Astrocyte (in vitro differentiated cells and primary cell): Measurements from ENCODE around the gene CSMD2. TPM values are rescaled to one million over a fixed set of nuclear protein-coding genes. Genes with fewer than 3 reads are reported as not detected.

Source experiments
- DNase-seq: peaks from one replicate; pipeline ENCODE4 v3.0.0-alpha.2; 2010; ENCODE audit warnings: low read depth
- FAIRE-seq: peaks from 2 replicates; lab custom pipeline; 2011; peaks lifted over from hg19 to GRCh38; lab: Jason Lieb, UNC
- H2AFZ ChIP-seq: 2 replicates; pipeline ENCODE4 v1.6.0; 2012; ENCODE audit warnings: low read depth, low read length, inconsistent platforms
- H3K27ac ChIP-seq: 2 replicates; pipeline ENCODE4 v1.5.1; 2011; ENCODE audit warnings: low read depth, low read length, inconsistent platforms
- H3K27me3 ChIP-seq: 2 replicates; pipeline ENCODE4 v1.6.0; 2011; ENCODE audit warnings: low read length, inconsistent platforms; ENCODE audit not compliant: insufficient read depth
- H3K36me3 ChIP-seq: 2 replicates; pipeline ENCODE4 v1.5.1; 2011; ENCODE audit warnings: low read length, inconsistent platforms; ENCODE audit not compliant: insufficient read depth
- H3K4me1 ChIP-seq: 2 replicates; pipeline ENCODE4 v1.5.1; 2011; ENCODE audit warnings: low read length, inconsistent platforms; ENCODE audit not compliant: insufficient read depth
- H3K4me2 ChIP-seq: 2 replicates; pipeline ENCODE4 v1.6.0; 2012; ENCODE audit warnings: low read length, inconsistent platforms
- H3K4me3 ChIP-seq: 2 replicates; pipeline ENCODE4 v1.5.1; 2011; ENCODE audit warnings: low read depth, mild to moderate bottlenecking, low read length, inconsistent platforms; ENCODE audit not compliant: insufficient read depth
- H3K79me2 ChIP-seq: 2 replicates; pipeline ENCODE4 v1.6.0; 2012; ENCODE audit warnings: mild to moderate bottlenecking, low read length, inconsistent platforms; ENCODE audit not compliant: insufficient read depth
- H3K9ac ChIP-seq: 2 replicates; pipeline ENCODE4 v1.6.0; 2012; ENCODE audit warnings: mild to moderate bottlenecking, low read length, inconsistent platforms
- H3K9me3 ChIP-seq: 2 replicates; pipeline ENCODE4 v1.5.1; 2012; ENCODE audit warnings: low read depth, mild to moderate bottlenecking, low read length, inconsistent platforms; ENCODE audit not compliant: insufficient read depth
- H4K20me1 ChIP-seq: 2 replicates; pipeline ENCODE4 v1.6.0; 2012; ENCODE audit warnings: low read length, inconsistent platforms; ENCODE audit not compliant: insufficient read depth
- H3K27ac Mint-ChIP-seq: one replicate; pipeline ENCODE4 v1.8.0; 2021; ENCODE audit warnings: mild to moderate bottlenecking, mixed read lengths; ENCODE audit not compliant: unreplicated experiment
- H3K27me3 Mint-ChIP-seq: one replicate; pipeline ENCODE4 v1.8.0; 2021; ENCODE audit warnings: low read depth, mixed read lengths; ENCODE audit not compliant: unreplicated experiment
- H3K36me3 Mint-ChIP-seq: one replicate; pipeline ENCODE4 v1.8.0; 2021; ENCODE audit warnings: low read depth, mixed read lengths; ENCODE audit not compliant: unreplicated experiment
- H3K4me1 Mint-ChIP-seq: one replicate; pipeline ENCODE4 v1.8.0; 2021; ENCODE audit warnings: low read depth, mixed read lengths; ENCODE audit not compliant: unreplicated experiment
- H3K4me3 Mint-ChIP-seq: one replicate; pipeline ENCODE4 v1.8.0; 2021; ENCODE audit warnings: mild to moderate bottlenecking, moderate library complexity, mixed read lengths; ENCODE audit not compliant: unreplicated experiment
- H3K9me3 Mint-ChIP-seq: one replicate; pipeline ENCODE4 v1.8.0; 2021; ENCODE audit warnings: mild to moderate bottlenecking, mixed read lengths; ENCODE audit not compliant: unreplicated experiment
- CTCF ChIP-seq: IDR thresholded peaks from 2 replicates; pipeline ENCODE4 v1.5.1; 2011; ENCODE audit warnings: low read depth, mild to moderate bottlenecking, inconsistent platforms, low read length, moderate library complexity; ENCODE audit not compliant: insufficient read depth
- EZH2 ChIP-seq: IDR thresholded peaks from 2 replicates; pipeline ENCODE4 v1.6.1; 2012; ENCODE audit warnings: mild to moderate bottlenecking, low read length, inconsistent platforms; ENCODE audit not compliant: insufficient read depth
- total RNA-seq: library from RNA; stranded (reverse); gene quantifications from 2 replicates; pipeline ENCODE4 v1.2.1, GENCODE V29; 2021

The CSMD2 gene
- total RNA-seq, 1 donor from 2014 or later: 11.1 TPM

DNA sequence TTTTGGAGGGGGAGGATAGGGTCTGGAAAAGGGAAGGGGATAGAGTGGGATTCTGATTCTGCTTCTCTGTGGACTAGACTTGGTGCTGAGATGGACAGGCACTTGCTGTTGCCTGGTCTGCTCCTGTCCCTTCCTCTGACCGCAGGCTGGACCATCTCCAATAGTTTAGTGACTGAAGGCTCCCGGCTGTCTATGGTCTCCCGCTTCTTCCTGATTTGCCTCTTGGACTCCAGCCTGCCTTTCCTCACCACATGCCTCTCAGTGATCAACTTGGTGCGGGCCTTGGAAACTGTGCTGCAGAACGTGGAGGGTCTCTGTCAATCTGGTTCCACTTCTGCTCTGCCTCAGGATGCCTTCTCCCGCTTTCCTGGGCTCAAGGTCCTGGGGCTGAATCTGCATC lies 698.9 kb downstream of the CSMD2 start:
- Histone ChIP-seq H3K4me2 (no peak overlapping the region), H3K36me3 (no peaks in the 10 kb centered on the region), H3K9ac (no peak overlapping the region), H3K27ac (no peak overlapping the region), H4K20me1 (no peaks in the 10 kb centered on the region), H2AFZ (no peak overlapping the region), H3K4me3 (no peak overlapping the region), H3K4me1 (peaks cover 24% of the 10 kb centered on the region), H3K27me3 (no peaks in the 10 kb centered on the region), H3K79me2 (no peaks in the 10 kb centered on the region), H3K9me3 (no peaks in the 10 kb centered on the region)
- DNase-seq (no peak), FAIRE-seq (no peak)
- peaks cover 26% of the 10 kb centered on the region for H3K4me1 Mint-ChIP-seq
- H3K27ac Mint-ChIP-seq: no peak overlapping the region
- peaks cover 1% of the 10 kb centered on the region for H3K9me3 Mint-ChIP-seq
- TF ChIP-seq EZH2 (no peak), CTCF (no peak)
- H3K4me3 Mint-ChIP-seq: no peak overlapping the region
- H3K36me3 Mint-ChIP-seq: no peaks in the 10 kb centered on the region
- H3K27me3 Mint-ChIP-seq: peaks cover 5% of the 10 kb centered on the region

- Histone ChIP-seq H3K36me3 (no peaks in the 10 kb centered on the region), H3K79me2 (no peaks in the 10 kb centered on the region), H3K4me3 (no peak overlapping the region), H3K27me3 (no peaks in the 10 kb centered on the region), H3K9ac (no peak overlapping the region), H3K4me2 (no peak overlapping the region), H2AFZ (no peak overlapping the region), H4K20me1 (no peaks in the 10 kb centered on the region), H3K4me1 (peaks cover 21% of the 10 kb centered on the region), H3K9me3 (no peaks in the 10 kb centered on the region), H3K27ac (no peak overlapping the region)
- FAIRE-seq (no peak), DNase-seq (no peak)
- Mint-ChIP-seq H3K27ac (no peak overlapping the region), H3K9me3 (peaks cover 1% of the 10 kb centered on the region), H3K36me3 (no peaks in the 10 kb centered on the region), H3K4me3 (no peak overlapping the region), H3K27me3 (peaks cover 5% of the 10 kb centered on the region), H3K4me1 (peaks cover 25% of the 10 kb centered on the region)
- no peak for TF ChIP-seq EZH2
- no peak for TF ChIP-seq CTCF
Observed at GRCh38 chr1:33465316-33465715, 699.7 kb downstream of the CSMD2 start.

GRCh38 chr1:33464552-33464951 lies 700.5 kb downstream of the CSMD2 start:
- Histone ChIP-seq H3K4me2 (no peak overlapping the region), H3K9ac (no peak overlapping the region), H3K27ac (no peak overlapping the region), H4K20me1 (no peaks in the 10 kb centered on the region), H3K4me1 (peaks cover 26% of the 10 kb centered on the region), H3K79me2 (no peaks in the 10 kb centered on the region), H3K27me3 (no peaks in the 10 kb centered on the region), H3K4me3 (no peak overlapping the region), H2AFZ (no peak overlapping the region), H3K36me3 (no peaks in the 10 kb centered on the region), H3K9me3 (no peaks in the 10 kb centered on the region)
- no peak for TF ChIP-seq EZH2
- no peak for TF ChIP-seq CTCF
- Mint-ChIP-seq H3K36me3 (no peaks in the 10 kb centered on the region), H3K27me3 (peaks cover 5% of the 10 kb centered on the region), H3K4me1 (peaks cover 30% of the 10 kb centered on the region), H3K27ac (no peak overlapping the region), H3K9me3 (peaks cover 1% of the 10 kb centered on the region), H3K4me3 (no peak overlapping the region)
- FAIRE-seq (no peak), DNase-seq (no peak)

Other genes with a start within 250 kb of the CSMD2 start
- 0.70 and 0.75 TPM in 2 replicates for gene C1orf94, start 11.7 kb upstream of the CSMD2 start, total RNA-seq